Measurements from ENCODE around the gene THSD4.

Gene THSD4

GRCh38 chr15:71610728-71611552, 495.7 kb downstream of the THSD4 start:
- DNase-seq = no peak

GRCh38 chr15:71611553-71612396, 496.5 kb downstream of the THSD4 start:
- no peak for DNase-seq

GRCh38 chr15:71612397-71612722, 497.1 kb downstream of the THSD4 start:
- DNase-seq = no peak

- DNase-seq = no peak
These were observed 497.6 kb downstream of the THSD4 start for GRCh38 chr15:71612869-71613268.

- DNase-seq = no peak
These were observed 507.8 kb downstream of the THSD4 start for GRCh38 chr15:71623111-71623510.

GRCh38 chr15:71626596-71627088, 511.4 kb downstream of the THSD4 start:
- no peak for DNase-seq

GRCh38 chr15:71627188-71627587, 511.9 kb downstream of the THSD4 start:
- DNase-seq = no peak

GRCh38 chr15:71627604-71628003, 512.3 kb downstream of the THSD4 start:
- DNase-seq = no peak

GRCh38 chr15:71628988-71629770, 513.9 kb downstream of the THSD4 start:
- DNase-seq = no peak

- no peak for DNase-seq
These were observed 514.7 kb downstream of the THSD4 start for GRCh38 chr15:71629781-71630474.

GRCh38 chr15:71630475-71630809, 515.2 kb downstream of the THSD4 start:
- no peak for DNase-seq

GRCh38 chr15:71632576-71633195, 517.4 kb downstream of the THSD4 start:
- no peak for DNase-seq

- DNase-seq = peak; percentile 75
These were observed 519.7 kb downstream of the THSD4 start for GRCh38 chr15:71634820-71635560.

GRCh38 chr15:71635735-71636134, 520.5 kb downstream of the THSD4 start:
- DNase-seq = no peak

GRCh38 chr15:71638876-71639275, 523.6 kb downstream of the THSD4 start:
- no peak for DNase-seq

GRCh38 chr15:71639471-71639870, 524.2 kb downstream of the THSD4 start:
- no peak for DNase-seq

GRCh38 chr15:71643918-71644317, 528.6 kb downstream of the THSD4 start:
- no peak for DNase-seq

- DNase-seq = no peak
These were observed 531.7 kb downstream of the THSD4 start for GRCh38 chr15:71646767-71647486.

- DNase-seq = no peak
These were observed 532.2 kb downstream of the THSD4 start for GRCh38 chr15:71647487-71647808.

- DNase-seq = no peak
These were observed 532.8 kb downstream of the THSD4 start for GRCh38 chr15:71648095-71648494.

GRCh38 chr15:71649894-71650293, 534.6 kb downstream of the THSD4 start:
- DNase-seq = no peak
